Kidney glomerular epithelial cell (primary cell): Measurements from ENCODE around the gene JAK1.
A peak's percentile ranks its signal among the peaks of the same experiment; 100 is the strongest.
"Not testable (repeated sequence)": the region's sequence is repeated elsewhere in the genome, so short reads cannot be mapped to it uniquely, and the experiment has no call there.

Experiments
- DNase-seq: peaks from one replicate; lab custom pipeline; 2025; lab: John Stamatoyannopoulos, UW

JAK1 gene

GRCh38 chr1:64966158-64966971 lies at the start of gene JAK1:
Gene JAK1 (minus strand): TSS chr1:64966549. CDS start chr1:64886264, 80,285 bp downstream.
- peak; percentile 58 for DNase-seq

GRCh38 chr1:65014321-65014720 lies 48.0 kb upstream of the JAK1 start:
- no peak for DNase-seq

GRCh38 chr1:65011983-65012382 lies 45.6 kb upstream of the JAK1 start:
- no peak for DNase-seq

- no peak for DNase-seq
Measured at GRCh38 chr1:65009724-65010420, 43.5 kb upstream of the JAK1 start.

GRCh38 chr1:65009176-65009575 lies 42.8 kb upstream of the JAK1 start:
- DNase-seq, result no peak

GRCh38 chr1:65006806-65007205 lies 40.5 kb upstream of the JAK1 start:
- no peak for DNase-seq

- DNase-seq, result no peak
Measured at GRCh38 chr1:65003316-65003664, 36.9 kb upstream of the JAK1 start.

GRCh38 chr1:65002508-65003315 lies 36.4 kb upstream of the JAK1 start:
- DNase-seq, result peak; percentile 59

- DNase-seq, result no peak
Measured at GRCh38 chr1:65002156-65002507, 35.8 kb upstream of the JAK1 start.

- no peak for DNase-seq
Measured at GRCh38 chr1:65001231-65001792, 35.0 kb upstream of the JAK1 start.

- DNase-seq, result not testable (repeated sequence)
Measured at GRCh38 chr1:64998425-64998948, 32.1 kb upstream of the JAK1 start.

- no peak for DNase-seq
Measured at GRCh38 chr1:64996541-64997257, 30.4 kb upstream of the JAK1 start.

- no peak for DNase-seq
Measured at GRCh38 chr1:64995316-64995715, 29.0 kb upstream of the JAK1 start.

- peak; percentile 19 for DNase-seq
Measured at GRCh38 chr1:64986903-64987871, 20.8 kb upstream of the JAK1 start.

- no peak for DNase-seq
Measured at GRCh38 chr1:64984737-64985136, 18.4 kb upstream of the JAK1 start.

GRCh38 chr1:64984106-64984505 lies 17.8 kb upstream of the JAK1 start:
- no peak for DNase-seq

GRCh38 chr1:64983110-64983509 lies 16.8 kb upstream of the JAK1 start:
- DNase-seq, result peak; percentile 19

- peak; percentile 25 for DNase-seq
Measured at GRCh38 chr1:64981601-64982533, 15.5 kb upstream of the JAK1 start.
